SK-N-SH treated with all-trans-retinoic acid at 6 μM for 48 hours (cell line): ENCODE data around the gene NDUFAF2.

Source experiments
- ARNTL ChIP-seq: fragments of 450-650 bp; formaldehyde crosslinking; IDR thresholded peaks from 2 replicates; pipeline ENCODE4 v1.5.0; 2020; ENCODE audit warnings: low read depth, mild to moderate bottlenecking, moderate library complexity, borderline replicate concordance
- ESRRG ChIP-seq: fragments of 250-450 bp; sonication (Bioruptor Pico); IDR thresholded peaks from 2 replicates; pipeline ENCODE4 v1.6.1; 2021; ENCODE audit warnings: mild to moderate bottlenecking
- PPARA ChIP-seq: fragments of 250-450 bp; sonication (Bioruptor Pico); IDR thresholded peaks from 2 replicates; pipeline ENCODE4 v1.5.0; 2020; ENCODE audit warnings: mild to moderate bottlenecking, borderline replicate concordance
- TCF4 ChIP-seq: fragments of 250-450 bp; sonication (Bioruptor Pico); IDR thresholded peaks from 2 replicates; pipeline ENCODE4 v1.8.0; 2021; ENCODE audit warnings: mild to moderate bottlenecking, moderate library complexity, borderline replicate concordance
- ZFP30 ChIP-seq: fragments of 450-650 bp; formaldehyde crosslinking; IDR thresholded peaks from 2 replicates; pipeline ENCODE4 v1.5.0; 2022; ENCODE audit warnings: mild to moderate bottlenecking, moderate library complexity
- ZNF70 ChIP-seq: fragments of 450-650 bp; formaldehyde crosslinking; IDR thresholded peaks from 2 replicates; pipeline ENCODE4 v1.5.0; 2020; ENCODE audit warnings: mild to moderate bottlenecking, moderate library complexity
- ZNF8 ChIP-seq: fragments of 450-650 bp; formaldehyde crosslinking; IDR thresholded peaks from 2 replicates; pipeline ENCODE4 v1.5.0; 2020; ENCODE audit warnings: mild to moderate bottlenecking, moderate library complexity
- TF ChIP-seq, protein P1 (sequence below): fragments of 250-450 bp; sonication (Bioruptor Pico); IDR thresholded peaks from 2 replicates; pipeline ENCODE4 v1.5.1; 2021; ENCODE audit warnings: mild to moderate bottlenecking, moderate library complexity
- TF ChIP-seq, protein P2 (sequence below): fragments of 250-450 bp; sonication (Bioruptor Pico); IDR thresholded peaks from 2 replicates; pipeline ENCODE4 v1.8.0; 2020; ENCODE audit warnings: mild to moderate bottlenecking, moderate library complexity, borderline replicate concordance
- TF ChIP-seq, protein P3 (sequence below): fragments of 250-450 bp; sonication (Bioruptor Pico); IDR thresholded peaks from 2 replicates; pipeline ENCODE4 v1.5.1; 2020; ENCODE audit warnings: low read depth, mild to moderate bottlenecking, moderate library complexity

DNA sequence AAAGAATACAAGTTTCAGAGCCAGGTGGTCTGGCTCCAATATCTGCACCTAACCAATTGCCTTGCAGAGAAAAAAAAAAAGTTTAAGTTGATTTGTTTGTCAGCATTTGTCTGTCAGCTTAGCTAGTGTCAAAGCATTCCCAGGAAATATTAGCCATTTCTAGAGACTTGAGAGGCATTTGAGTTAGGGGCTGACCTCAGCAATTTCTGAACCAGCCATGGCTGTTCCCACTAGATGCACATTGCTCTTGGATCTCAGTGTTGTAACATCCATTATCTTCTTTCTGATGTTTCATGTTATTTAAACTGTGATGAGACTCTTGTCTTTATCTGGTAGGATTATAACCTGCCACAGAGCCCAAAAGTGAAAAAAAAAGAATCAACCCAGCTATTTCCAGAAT is 102.3 kb downstream of the NDUFAF2 start:
- TF ChIP-seq, protein P1, sequence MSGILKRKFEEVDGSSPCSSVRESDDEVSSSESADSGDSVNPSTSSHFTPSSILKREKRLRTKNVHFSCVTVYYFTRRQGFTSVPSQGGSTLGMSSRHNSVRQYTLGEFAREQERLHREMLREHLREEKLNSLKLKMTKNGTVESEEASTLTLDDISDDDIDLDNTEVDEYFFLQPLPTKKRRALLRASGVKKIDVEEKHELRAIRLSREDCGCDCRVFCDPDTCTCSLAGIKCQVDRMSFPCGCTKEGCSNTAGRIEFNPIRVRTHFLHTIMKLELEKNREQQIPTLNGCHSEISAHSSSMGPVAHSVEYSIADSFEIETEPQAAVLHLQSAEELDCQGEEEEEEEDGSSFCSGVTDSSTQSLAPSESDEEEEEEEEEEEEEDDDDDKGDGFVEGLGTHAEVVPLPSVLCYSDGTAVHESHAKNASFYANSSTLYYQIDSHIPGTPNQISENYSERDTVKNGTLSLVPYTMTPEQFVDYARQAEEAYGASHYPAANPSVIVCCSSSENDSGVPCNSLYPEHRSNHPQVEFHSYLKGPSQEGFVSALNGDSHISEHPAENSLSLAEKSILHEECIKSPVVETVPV (CRISPR knock-in tag) = no peak
- TF ChIP-seq ZNF70 (CRISPR knock-in tag) (no peak), ZFP30 (no peak), ZNF8 (CRISPR knock-in tag) (no peak), PPARA (CRISPR knock-in tag) (no peak), ESRRG (no peak), TCF4 (no peak), ARNTL (CRISPR knock-in tag) (no peak)
- TF ChIP-seq, protein P2, sequence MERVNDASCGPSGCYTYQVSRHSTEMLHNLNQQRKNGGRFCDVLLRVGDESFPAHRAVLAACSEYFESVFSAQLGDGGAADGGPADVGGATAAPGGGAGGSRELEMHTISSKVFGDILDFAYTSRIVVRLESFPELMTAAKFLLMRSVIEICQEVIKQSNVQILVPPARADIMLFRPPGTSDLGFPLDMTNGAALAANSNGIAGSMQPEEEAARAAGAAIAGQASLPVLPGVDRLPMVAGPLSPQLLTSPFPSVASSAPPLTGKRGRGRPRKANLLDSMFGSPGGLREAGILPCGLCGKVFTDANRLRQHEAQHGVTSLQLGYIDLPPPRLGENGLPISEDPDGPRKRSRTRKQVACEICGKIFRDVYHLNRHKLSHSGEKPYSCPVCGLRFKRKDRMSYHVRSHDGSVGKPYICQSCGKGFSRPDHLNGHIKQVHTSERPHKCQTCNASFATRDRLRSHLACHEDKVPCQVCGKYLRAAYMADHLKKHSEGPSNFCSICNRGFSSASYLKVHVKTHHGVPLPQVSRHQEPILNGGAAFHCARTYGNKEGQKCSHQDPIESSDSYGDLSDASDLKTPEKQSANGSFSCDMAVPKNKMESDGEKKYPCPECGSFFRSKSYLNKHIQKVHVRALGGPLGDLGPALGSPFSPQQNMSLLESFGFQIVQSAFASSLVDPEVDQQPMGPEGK (CRISPR knock-in tag) = no peak
- TF ChIP-seq, protein P3, sequence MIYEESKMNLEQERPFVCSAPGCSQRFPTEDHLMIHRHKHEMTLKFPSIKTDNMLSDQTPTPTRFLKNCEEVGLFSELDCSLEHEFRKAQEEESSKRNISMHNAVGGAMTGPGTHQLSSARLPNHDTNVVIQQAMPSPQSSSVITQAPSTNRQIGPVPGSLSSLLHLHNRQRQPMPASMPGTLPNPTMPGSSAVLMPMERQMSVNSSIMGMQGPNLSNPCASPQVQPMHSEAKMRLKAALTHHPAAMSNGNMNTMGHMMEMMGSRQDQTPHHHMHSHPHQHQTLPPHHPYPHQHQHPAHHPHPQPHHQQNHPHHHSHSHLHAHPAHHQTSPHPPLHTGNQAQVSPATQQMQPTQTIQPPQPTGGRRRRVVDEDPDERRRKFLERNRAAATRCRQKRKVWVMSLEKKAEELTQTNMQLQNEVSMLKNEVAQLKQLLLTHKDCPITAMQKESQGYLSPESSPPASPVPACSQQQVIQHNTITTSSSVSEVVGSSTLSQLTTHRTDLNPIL (CRISPR knock-in tag) = no peak
